GM12874 (cell line): ENCODE measurements around the gene EHBP1.

Source experiments
- TF ChIP-seq, protein P1 (sequence below): IDR thresholded peaks from 2 replicates; pipeline ENCODE4 v1.5.1; 2011; ENCODE audit warnings: low read depth, mild to moderate bottlenecking, control low read depth, low read length, moderate library complexity; ENCODE audit not compliant: insufficient read depth

Gene EHBP1

DNA sequence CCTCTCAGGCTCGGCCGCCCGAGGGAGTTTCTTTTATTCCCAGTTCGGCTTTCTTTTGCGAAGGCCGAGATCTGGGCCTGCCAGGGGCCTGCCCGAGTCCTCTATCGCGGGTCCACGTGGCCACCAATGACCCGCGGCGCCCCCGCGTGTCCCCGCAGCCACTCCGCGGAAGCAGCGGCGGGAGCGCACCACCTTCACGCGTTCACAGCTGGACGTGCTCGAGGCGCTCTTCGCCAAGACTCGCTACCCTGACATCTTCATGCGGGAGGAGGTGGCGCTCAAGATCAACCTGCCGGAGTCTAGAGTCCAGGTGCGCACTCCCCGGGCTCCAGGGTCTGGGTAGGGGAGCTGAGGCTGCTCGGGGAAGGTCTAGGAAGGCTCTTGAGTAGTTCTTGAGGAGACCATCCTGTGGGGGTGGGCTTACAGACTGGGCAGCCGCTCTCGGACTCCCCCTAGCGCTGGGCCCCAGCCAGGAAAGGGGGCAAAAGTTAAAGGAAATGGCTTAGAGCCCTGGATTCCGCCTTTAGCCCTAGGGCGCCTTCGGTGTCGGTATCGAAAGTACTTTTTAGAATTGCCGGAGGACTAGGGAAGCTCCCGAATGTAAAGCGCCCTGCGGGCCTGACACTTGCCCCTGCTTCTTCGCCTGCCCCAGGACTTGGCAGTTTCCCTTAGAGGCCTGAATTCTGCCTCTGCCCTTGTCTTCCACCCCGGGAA is 348.5 kb downstream of the EHBP1 start:
- TF ChIP-seq, protein P1, sequence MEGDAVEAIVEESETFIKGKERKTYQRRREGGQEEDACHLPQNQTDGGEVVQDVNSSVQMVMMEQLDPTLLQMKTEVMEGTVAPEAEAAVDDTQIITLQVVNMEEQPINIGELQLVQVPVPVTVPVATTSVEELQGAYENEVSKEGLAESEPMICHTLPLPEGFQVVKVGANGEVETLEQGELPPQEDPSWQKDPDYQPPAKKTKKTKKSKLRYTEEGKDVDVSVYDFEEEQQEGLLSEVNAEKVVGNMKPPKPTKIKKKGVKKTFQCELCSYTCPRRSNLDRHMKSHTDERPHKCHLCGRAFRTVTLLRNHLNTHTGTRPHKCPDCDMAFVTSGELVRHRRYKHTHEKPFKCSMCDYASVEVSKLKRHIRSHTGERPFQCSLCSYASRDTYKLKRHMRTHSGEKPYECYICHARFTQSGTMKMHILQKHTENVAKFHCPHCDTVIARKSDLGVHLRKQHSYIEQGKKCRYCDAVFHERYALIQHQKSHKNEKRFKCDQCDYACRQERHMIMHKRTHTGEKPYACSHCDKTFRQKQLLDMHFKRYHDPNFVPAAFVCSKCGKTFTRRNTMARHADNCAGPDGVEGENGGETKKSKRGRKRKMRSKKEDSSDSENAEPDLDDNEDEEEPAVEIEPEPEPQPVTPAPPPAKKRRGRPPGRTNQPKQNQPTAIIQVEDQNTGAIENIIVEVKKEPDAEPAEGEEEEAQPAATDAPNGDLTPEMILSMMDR, result peak; percentile 81

GRCh38 chr2:63054841-63055225 is 349.3 kb downstream of the EHBP1 start:
- TF ChIP-seq, protein P1, result no peak

GRCh38 chr2:63055226-63056106 is 350.0 kb downstream of the EHBP1 start:
- TF ChIP-seq, protein P1, result no peak

DNA sequence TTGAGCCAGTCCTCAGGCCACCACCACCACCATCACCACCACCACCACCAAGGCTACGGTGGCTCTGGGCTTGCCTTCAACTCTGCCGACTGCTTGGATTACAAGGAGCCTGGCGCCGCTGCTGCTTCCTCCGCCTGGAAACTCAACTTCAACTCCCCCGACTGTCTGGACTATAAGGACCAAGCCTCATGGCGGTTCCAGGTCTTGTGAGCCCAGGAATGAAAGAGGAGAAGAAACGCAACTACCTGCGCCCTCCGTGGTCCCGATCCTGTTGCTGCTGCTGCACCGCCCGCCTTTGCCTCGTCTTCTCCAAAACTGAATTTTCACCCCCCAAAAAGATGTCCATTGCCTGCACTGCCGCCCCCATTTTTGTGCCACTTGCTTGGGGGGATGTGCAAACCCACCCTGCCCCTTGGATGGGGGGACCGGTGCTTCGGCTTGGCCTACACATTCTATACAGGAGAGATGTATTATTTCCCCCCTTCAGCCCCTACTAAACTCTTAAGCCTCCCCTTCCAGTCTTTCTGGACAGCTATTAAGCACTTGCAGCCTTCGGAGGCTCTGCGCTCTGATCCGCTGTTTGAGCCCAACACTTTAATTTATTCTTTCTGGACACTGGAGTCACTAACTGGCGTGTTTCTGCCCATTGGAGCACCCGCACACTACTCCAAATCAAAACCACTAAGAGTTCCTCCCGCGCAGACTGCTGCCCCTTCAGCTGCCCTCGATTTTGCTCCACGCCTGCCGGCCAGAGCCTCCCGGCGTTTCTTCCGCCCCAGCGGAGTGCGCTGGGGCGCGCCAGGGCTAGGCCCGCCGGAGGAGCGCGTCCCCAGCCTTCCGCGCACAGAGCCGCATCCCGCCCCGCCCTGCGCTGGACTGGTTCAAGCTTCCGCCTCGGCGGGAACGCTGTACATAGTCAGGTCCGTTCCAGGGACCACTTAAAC is 350.9 kb downstream of the EHBP1 start:
- TF ChIP-seq, protein P1, result no peak

DNA sequence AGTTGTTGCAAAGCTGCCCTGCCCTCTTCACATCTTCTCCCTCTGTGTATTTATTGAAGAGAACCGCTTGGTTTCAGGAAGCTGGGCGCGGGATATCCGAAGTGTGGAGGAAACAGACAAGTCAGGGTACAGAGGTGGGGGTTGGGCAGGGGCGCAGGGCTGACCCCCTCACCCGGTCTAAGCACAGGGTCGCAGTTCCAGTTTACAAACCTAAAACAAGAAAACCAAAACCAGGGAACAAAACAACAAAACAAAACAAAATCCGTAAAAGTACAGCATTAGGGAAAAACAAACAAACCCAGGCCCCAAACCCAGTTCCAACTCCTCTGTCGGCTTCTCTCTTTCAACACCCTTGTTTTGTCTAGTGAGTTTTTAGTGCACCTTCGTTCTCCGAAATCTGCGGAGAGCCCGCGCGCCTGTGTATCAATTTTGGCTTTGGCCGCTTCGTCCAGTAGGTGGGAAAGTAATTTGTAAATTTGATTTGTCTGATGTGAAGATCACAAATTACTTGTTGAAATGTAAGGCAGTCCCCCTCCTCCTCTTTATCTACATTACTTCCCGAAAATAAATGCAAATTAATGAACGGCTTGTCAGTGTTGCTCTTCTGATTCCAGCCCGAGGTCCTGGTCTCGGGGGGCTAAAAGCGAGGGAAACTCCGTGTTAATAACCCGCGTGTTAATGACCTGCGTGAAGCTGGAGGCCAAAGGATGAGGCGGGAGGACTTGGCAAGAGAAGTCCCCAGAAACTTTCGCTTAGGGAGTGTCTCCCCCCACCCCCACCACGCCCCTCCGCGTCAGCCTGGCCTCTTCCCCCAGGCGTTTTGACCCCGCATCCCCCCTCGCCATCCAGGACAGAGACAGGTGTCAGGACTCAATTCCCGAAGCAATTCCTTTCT is 352.0 kb downstream of the EHBP1 start:
- TF ChIP-seq, protein P1, result no peak

DNA sequence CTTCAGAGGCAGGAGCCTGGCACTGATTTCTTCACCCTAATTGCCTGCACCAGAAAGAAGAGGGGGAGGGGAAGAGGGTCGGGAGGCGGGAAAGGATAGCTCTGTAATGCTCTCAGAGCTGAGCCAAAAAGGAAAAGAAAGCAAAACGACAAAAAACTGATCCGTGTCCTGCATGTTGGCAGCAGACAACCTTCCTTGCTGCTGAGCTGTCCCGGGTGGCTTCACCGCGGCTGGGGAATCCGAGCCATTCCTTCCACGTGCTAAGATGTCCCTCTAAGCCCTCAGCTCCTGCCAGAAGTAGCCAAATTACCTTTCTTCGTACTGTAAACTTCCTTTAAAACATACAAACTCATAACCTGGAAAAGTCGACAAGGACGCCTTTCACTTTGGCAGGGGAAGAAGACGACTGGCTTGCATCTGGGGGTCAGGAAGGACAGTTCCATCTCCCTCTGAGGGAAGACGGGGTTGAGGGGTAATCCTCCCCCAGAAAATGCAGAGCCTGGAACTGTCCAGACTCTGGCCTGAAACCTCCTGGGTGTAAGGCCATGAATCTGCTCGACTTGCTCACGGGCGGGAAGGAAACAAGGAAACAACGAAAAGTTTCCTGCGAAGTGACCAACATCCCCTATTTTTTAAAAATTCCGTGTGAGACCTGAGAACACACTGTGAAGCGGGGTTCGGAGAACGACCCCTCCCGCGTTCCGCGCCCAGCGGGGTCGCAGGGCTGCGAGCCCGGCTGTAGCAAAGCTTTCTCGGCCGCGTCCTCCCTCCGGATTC is 352.8 kb downstream of the EHBP1 start:
- TF ChIP-seq, protein P1, result no peak
